ENCODE results near the gene PDPR.
"Not testable (repeated sequence)": the region's sequence is repeated elsewhere in the genome, so short reads cannot be mapped to it uniquely, and the experiment has no call there.

The PDPR gene

GRCh38 chr16:70128844-70129243 is 14.7 kb downstream of the PDPR start:
- DNase-seq (ENCODE audit: low spot score) = not testable (repeated sequence)

- DNase-seq (ENCODE audit: low spot score) = not testable (repeated sequence)
Observed at GRCh38 chr16:70135796-70136195, 21.7 kb downstream of the PDPR start.

GRCh38 chr16:70136595-70136994 is 22.5 kb downstream of the PDPR start:
- DNase-seq (ENCODE audit: low spot score) = not testable (repeated sequence)

GRCh38 chr16:70142739-70143138 is 28.6 kb downstream of the PDPR start:
- DNase-seq (ENCODE audit: low spot score) = not testable (repeated sequence)

GRCh38 chr16:70143231-70143895 is 29.2 kb downstream of the PDPR start:
- not testable (repeated sequence) for DNase-seq (ENCODE audit: low spot score)

- not testable (repeated sequence) for DNase-seq (ENCODE audit: low spot score)
Observed at GRCh38 chr16:70147853-70148252, 33.7 kb downstream of the PDPR start.

- not testable (repeated sequence) for DNase-seq (ENCODE audit: low spot score)
Observed at GRCh38 chr16:70148453-70148852, 34.3 kb downstream of the PDPR start.

- not testable (repeated sequence) for DNase-seq (ENCODE audit: low spot score)
Observed at GRCh38 chr16:70149296-70149695, 35.2 kb downstream of the PDPR start.

GRCh38 chr16:70151391-70151790 is 37.3 kb downstream of the PDPR start:
- DNase-seq (ENCODE audit: low spot score) = no peak

- DNase-seq (ENCODE audit: low spot score) = no peak
Observed at GRCh38 chr16:70151941-70152509, 37.9 kb downstream of the PDPR start.

GRCh38 chr16:70152578-70153302 is 38.6 kb downstream of the PDPR start:
- DNase-seq (ENCODE audit: low spot score) = no peak

- not testable (repeated sequence) for DNase-seq (ENCODE audit: low spot score)
Observed at GRCh38 chr16:70154736-70155135, 40.6 kb downstream of the PDPR start.

- DNase-seq (ENCODE audit: low spot score) = no peak
Observed at GRCh38 chr16:70156207-70156978, 42.3 kb downstream of the PDPR start.

GRCh38 chr16:70157105-70157476 is 43.0 kb downstream of the PDPR start:
- DNase-seq (ENCODE audit: low spot score) = no peak

- DNase-seq (ENCODE audit: low spot score) = no peak
Observed at GRCh38 chr16:70157477-70158260, 43.5 kb downstream of the PDPR start.

GRCh38 chr16:70158261-70158939 is 44.3 kb downstream of the PDPR start:
- DNase-seq (ENCODE audit: low spot score) = no peak

- no peak for DNase-seq (ENCODE audit: low spot score)
Observed at GRCh38 chr16:70159355-70160348, 45.5 kb downstream of the PDPR start.

- no peak for DNase-seq (ENCODE audit: low spot score)
Observed at GRCh38 chr16:70160388-70160787, 46.3 kb downstream of the PDPR start.

- DNase-seq (ENCODE audit: low spot score) = no peak
Observed at GRCh38 chr16:70160821-70161220, 46.7 kb downstream of the PDPR start.

- DNase-seq (ENCODE audit: low spot score) = no peak
Observed at GRCh38 chr16:70161350-70161749, 47.2 kb downstream of the PDPR start.
